SK-N-SH (cell line): Measurements from ENCODE around the gene SMAD5. TPM values are rescaled to one million over a fixed set of nuclear protein-coding genes. Genes with fewer than 3 reads are reported as not detected.

Source experiments
- CTCF ChIA-PET: fragments of 300-600, 350-600 bp; formaldehyde crosslinking; extraction: SDS; loops from one replicate; lab custom pipeline; 2021; lab: Yijun Ruan, JAX
- POLR2A ChIA-PET: fragments of 350-600 bp; sonication (Branson Sonifier 250); formaldehyde crosslinking; extraction: SDS; loops from one replicate; lab custom pipeline; 2020; ENCODE audit warnings: antibody characterized with exemption, inconsistent platforms; lab: Yijun Ruan, JAX
- DNase-seq: peaks from one replicate; pipeline ENCODE4 v3.0.0; 2012
- H2AFZ ChIP-seq: fragments of 200-600 bp; sonication (generic); 2 replicates; pipeline ENCODE4 v1.8.1; 2016; ENCODE audit warnings: antibody characterized with exemption, mild to moderate bottlenecking, low read depth
- H3F3A ChIP-seq: fragments of 200-600 bp; sonication (generic); replicated peaks from 2 replicates; pipeline ENCODE3; 2016; ENCODE audit warnings: antibody characterized with exemption, mild to moderate bottlenecking; ENCODE audit not compliant: insufficient read depth
- H3K27ac ChIP-seq, 2 experiments: fragments of 200-500 bp in 1 of 2; fragments of 200-600 bp in 1 of 2; sonication (Bioruptor generic) in 1 of 2; sonication (generic), shearing (Covaris generic) in 1 of 2; 2 replicates each; pipeline versions ENCODE4 v1.5.1 to v1.6.1; 2014 to 2016; ENCODE audit warnings: low read depth in 2 of 2, inconsistent platforms in 1 of 2, low read length in 1 of 2, mild to moderate bottlenecking in 1 of 2, mixed read lengths in 1 of 2
- H3K27me3 ChIP-seq: fragments of 200-600 bp; sonication (generic), shearing (Covaris generic); 2 replicates; pipeline ENCODE4 v1.6.1; 2016; ENCODE audit warnings: mixed run types; ENCODE audit not compliant: insufficient read depth
- H3K36me3 ChIP-seq, 2 experiments: fragments of 200-500 bp in 1 of 2; fragments of 200-600 bp in 1 of 2; sonication (Bioruptor generic) in 1 of 2; sonication (generic) in 1 of 2; replicated peaks in 1 of 2; 2 replicates each; pipeline versions ENCODE3 to v1.5.1; 2014 to 2016; ENCODE audit warnings: low read length in 1 of 2, mild to moderate bottlenecking in 1 of 2; ENCODE audit not compliant: insufficient read depth in 2 of 2, control insufficient read depth in 1 of 2
- H3K4me1 ChIP-seq, 2 experiments: fragments of 200-500 bp in 1 of 2; fragments of 200-600 bp in 1 of 2; sonication (Bioruptor generic) in 1 of 2; sonication (generic), shearing (Covaris generic) in 1 of 2; 2 replicates each; pipeline versions ENCODE4 v1.5.1 to v1.6.1; 2014 to 2016; ENCODE audit warnings: low read depth in 1 of 2, low read length in 1 of 2, mixed run types in 1 of 2; ENCODE audit not compliant: insufficient read depth in 2 of 2, control insufficient read depth in 1 of 2
- H3K4me2 ChIP-seq: fragments of 200-600 bp; sonication (generic), shearing (Covaris generic); 2 replicates; pipeline ENCODE4 v1.6.1; 2017; ENCODE audit warnings: mixed run types
- H3K4me3 ChIP-seq, 2 experiments: fragments of 200-500 bp in 1 of 2; fragments of 200-600 bp in 1 of 2; sonication (Bioruptor generic) in 1 of 2; sonication (generic), shearing (Covaris generic) in 1 of 2; 2 replicates each; pipeline versions ENCODE4 v1.5.1 to v1.8.1; 2014 to 2016; ENCODE audit warnings: low read depth in 2 of 2, inconsistent platforms in 1 of 2, low read length in 1 of 2, mild to moderate bottlenecking in 1 of 2, mixed read lengths in 1 of 2, moderate library complexity in 1 of 2
- H3K79me2 ChIP-seq: fragments of 200-600 bp; sonication (generic); 2 replicates; pipeline ENCODE4 v1.8.1; 2017; ENCODE audit warnings: mild to moderate bottlenecking; ENCODE audit not compliant: insufficient read depth
- H3K9ac ChIP-seq: fragments of 200-600 bp; sonication (generic); 2 replicates; pipeline ENCODE4 v1.6.1; 2017; ENCODE audit warnings: mixed run types
- H3K9me2 ChIP-seq: fragments of 200-600 bp; sonication (generic); 2 replicates; pipeline ENCODE4 v1.6.1; 2017; ENCODE audit warnings: mixed run types
- H3K9me3 ChIP-seq: fragments of 200-600 bp; sonication (generic); 2 replicates; pipeline ENCODE4 v1.6.1; 2017; ENCODE audit warnings: mixed run types, mild to moderate bottlenecking, moderate library complexity
- H4K20me1 ChIP-seq: fragments of 200-600 bp; sonication (generic); 2 replicates; pipeline ENCODE4 v1.6.1; 2017; ENCODE audit warnings: mild to moderate bottlenecking, mixed run types; ENCODE audit not compliant: insufficient read depth
- EP300 ChIP-seq, 2 experiments: IDR thresholded peaks; 2 replicates each; pipeline versions ENCODE4 v1.4.0 to v1.6.1; 2012; ENCODE audit warnings: borderline replicate concordance in 1 of 2, low read depth in 1 of 2, low read length in 1 of 2
- FOSL2 ChIP-seq: IDR thresholded peaks from 2 replicates; pipeline ENCODE4 v1.4.0; 2012; ENCODE audit warnings: low read depth, mild to moderate bottlenecking, moderate library complexity, borderline replicate concordance
- FOXM1 ChIP-seq: IDR thresholded peaks from 2 replicates; pipeline ENCODE4 v1.4.0; 2012; ENCODE audit warnings: low read depth, mild to moderate bottlenecking
- MEF2A ChIP-seq: IDR thresholded peaks from 2 replicates; pipeline ENCODE4 v1.4.0; 2012; ENCODE audit warnings: low read depth, borderline replicate concordance
- MXI1 ChIP-seq: IDR thresholded peaks from 2 replicates; pipeline ENCODE4 v1.6.1; 2012; ENCODE audit warnings: mild to moderate bottlenecking, low read depth, low read length, improper control_type of control experiment
- RAD21 ChIP-seq: IDR thresholded peaks from 2 replicates; pipeline ENCODE4 v1.6.1; 2012; ENCODE audit warnings: mild to moderate bottlenecking, low read length
- WGBS: methylation state at CpG from one replicate; pipeline ENCODE4 v1.1.6; 2017; ENCODE audit warnings: low lambda C conversion rate; 5-methylcytosine and 5-hydroxymethylcytosine counted together
- polyA plus RNA-seq, 3 experiments: library from polyadenylated mRNA; depleted of rRNA; stranded (reverse); fragments of >200 nt; gene quantifications; 2 replicates each; pipeline ENCODE4 v1.2.3, GENCODE V29; 2012
- TF ChIP-seq, protein P1 (sequence below): IDR thresholded peaks from 2 replicates; pipeline ENCODE4; 2012
- TF ChIP-seq, protein P2 (sequence below): IDR thresholded peaks from 2 replicates; pipeline ENCODE4 v1.4.0; 2012; ENCODE audit warnings: low read depth, borderline replicate concordance
- TF ChIP-seq, protein P3 (sequence below): IDR thresholded peaks from 2 replicates; pipeline ENCODE4 v1.4.0; 2012; ENCODE audit warnings: low read depth

Gene SMAD5
- polyA plus RNA-seq, 1 of the 3 experiments (the other 2 are of a cell fraction), result 26.9 TPM

DNA sequence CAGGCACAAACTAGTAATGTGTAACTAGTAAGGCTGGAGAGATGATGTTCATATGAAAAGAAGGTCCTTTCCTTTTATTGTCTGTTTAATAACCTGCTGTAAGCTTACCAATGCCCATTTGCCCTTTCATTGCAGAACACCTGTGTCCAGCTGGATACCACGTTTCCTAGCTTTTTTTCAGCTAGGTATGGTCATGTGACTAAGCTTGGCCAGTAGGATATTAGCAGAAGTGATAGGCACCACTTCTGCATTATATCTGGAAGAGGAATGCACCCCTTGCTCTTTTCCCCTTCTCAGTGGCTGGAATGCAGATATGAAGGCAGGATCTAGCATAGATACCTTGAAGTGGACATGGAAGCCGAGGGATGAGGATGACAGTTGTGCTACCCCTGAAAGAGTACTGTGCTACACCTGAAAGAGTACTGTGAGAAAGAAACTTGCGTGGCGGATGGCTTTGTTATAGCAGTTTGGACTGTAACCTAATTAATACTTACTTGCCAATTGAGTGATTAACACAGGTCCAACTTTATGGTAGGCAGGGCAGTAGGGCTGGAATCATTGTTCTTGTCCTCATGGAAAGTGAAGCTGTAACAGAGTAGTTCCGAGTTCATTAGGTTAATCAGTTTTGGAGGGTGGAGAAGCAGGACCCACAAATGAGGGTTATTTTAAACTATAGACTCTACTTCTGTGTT is 53.5 kb downstream of the SMAD5 start:
- WGBS, result over 99% methylated on average over 5 of the region's 5 CpGs
- ChIA-PET POLR2A (no interaction called here), CTCF (interaction anchor here (1.1 kb wide), 2 partner anchors 13 to 26 kb away, joined by 4 to 6 read pairs; no protein-coding TSS in a partner anchor)

DNA sequence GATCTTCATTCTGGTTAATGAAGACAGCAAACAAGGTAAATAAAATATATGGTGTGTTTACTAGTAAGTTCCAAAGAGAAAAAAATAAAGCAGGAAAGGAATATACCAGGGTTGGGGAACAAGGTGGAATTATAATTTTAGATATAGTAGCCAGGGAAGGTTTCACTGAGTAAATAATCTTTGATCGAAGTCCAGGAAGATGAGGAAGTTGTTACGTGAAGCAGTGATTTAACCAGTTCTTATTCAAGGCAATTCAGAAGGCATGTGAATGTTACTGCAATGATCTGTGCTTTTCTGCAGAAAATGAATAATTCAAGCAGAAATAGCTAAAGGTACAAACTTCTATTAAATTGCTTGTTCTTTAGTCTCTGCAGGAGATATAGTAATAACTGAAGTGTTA is 54.2 kb downstream of the SMAD5 start:
- H3K4me3 ChIP-seq, result no peak overlapping the region
- no peaks in the 10 kb centered on the region for H3K9me3 ChIP-seq
- H3K4me2 ChIP-seq, result no peak overlapping the region
- CTCF ChIA-PET, result interaction anchor here (1.1 to 1.6 kb wide), 2 partner anchors 25 to 242 kb away, joined by 3 to 6 read pairs; no protein-coding TSS in a partner anchor
- H3K9ac ChIP-seq, result no peak overlapping the region
- H4K20me1 ChIP-seq, result no peaks in the 10 kb centered on the region
- H3K36me3 ChIP-seq, result peaks cover 14 to 35% of the 10 kb centered on the region in 2 experiments
- WGBS, result 95% methylated on average over 2 of the region's 2 CpGs
- no peak overlapping the region for H2AFZ ChIP-seq
- no peaks in the 10 kb centered on the region for H3K79me2 ChIP-seq
- peaks cover 0 to under 1% of the 10 kb centered on the region in 2 experiments; a peak in 1 of 4 replicates for H3K4me1 ChIP-seq
- peaks cover 5% of the 10 kb centered on the region for H3F3A ChIP-seq
- POLR2A ChIA-PET, result no interaction called here
- no peak for DNase-seq
- H3K27ac ChIP-seq, result no peak overlapping the region
- TF ChIP-seq, protein P1, sequence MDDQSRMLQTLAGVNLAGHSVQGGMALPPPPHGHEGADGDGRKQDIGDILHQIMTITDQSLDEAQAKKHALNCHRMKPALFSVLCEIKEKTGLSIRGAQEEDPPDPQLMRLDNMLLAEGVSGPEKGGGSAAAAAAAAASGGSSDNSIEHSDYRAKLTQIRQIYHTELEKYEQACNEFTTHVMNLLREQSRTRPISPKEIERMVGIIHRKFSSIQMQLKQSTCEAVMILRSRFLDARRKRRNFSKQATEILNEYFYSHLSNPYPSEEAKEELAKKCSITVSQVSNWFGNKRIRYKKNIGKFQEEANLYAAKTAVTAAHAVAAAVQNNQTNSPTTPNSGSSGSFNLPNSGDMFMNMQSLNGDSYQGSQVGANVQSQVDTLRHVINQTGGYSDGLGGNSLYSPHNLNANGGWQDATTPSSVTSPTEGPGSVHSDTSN, result no peak
- TF ChIP-seq MEF2A (no peak), EP300 (IDR thresholded peaks at IDR 0.05; ENCODE audit: borderline replicate concordance in 1 of 2, low read depth in 1 of 2, low read length in 1 of 2) (no peak), FOSL2 (no peak)
- TF ChIP-seq, protein P2, sequence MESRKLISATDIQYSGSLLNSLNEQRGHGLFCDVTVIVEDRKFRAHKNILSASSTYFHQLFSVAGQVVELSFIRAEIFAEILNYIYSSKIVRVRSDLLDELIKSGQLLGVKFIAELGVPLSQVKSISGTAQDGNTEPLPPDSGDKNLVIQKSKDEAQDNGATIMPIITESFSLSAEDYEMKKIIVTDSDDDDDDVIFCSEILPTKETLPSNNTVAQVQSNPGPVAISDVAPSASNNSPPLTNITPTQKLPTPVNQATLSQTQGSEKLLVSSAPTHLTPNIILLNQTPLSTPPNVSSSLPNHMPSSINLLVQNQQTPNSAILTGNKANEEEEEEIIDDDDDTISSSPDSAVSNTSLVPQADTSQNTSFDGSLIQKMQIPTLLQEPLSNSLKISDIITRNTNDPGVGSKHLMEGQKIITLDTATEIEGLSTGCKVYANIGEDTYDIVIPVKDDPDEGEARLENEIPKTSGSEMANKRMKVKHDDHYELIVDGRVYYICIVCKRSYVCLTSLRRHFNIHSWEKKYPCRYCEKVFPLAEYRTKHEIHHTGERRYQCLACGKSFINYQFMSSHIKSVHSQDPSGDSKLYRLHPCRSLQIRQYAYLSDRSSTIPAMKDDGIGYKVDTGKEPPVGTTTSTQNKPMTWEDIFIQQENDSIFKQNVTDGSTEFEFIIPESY, result no peak
- TF ChIP-seq, protein P3, sequence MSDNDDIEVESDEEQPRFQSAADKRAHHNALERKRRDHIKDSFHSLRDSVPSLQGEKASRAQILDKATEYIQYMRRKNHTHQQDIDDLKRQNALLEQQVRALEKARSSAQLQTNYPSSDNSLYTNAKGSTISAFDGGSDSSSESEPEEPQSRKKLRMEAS, result no peak
- TF ChIP-seq, all 33 proteins: peak for 0
- H3K27me3 ChIP-seq, result peaks cover 8% of the 10 kb centered on the region; the same call in 1 of the 2 replicates
- H3K9me2 ChIP-seq, result no peaks in the 10 kb centered on the region

More for the DNA sequence above, 53.5 kb downstream of the SMAD5 start:
- H3K4me2 ChIP-seq, result no peak overlapping the region
- no peak overlapping the region for H3K4me3 ChIP-seq
- no peaks in the 10 kb centered on the region for H3K4me1 ChIP-seq
- H3K79me2 ChIP-seq, result no peaks in the 10 kb centered on the region
- H3K27ac ChIP-seq, result no peak overlapping the region
- no peak overlapping the region for H2AFZ ChIP-seq
- no peak for DNase-seq
- H3K9me2 ChIP-seq, result no peaks in the 10 kb centered on the region
- TF ChIP-seq MXI1 (no peak), RAD21 (no peak), FOXM1 (no peak)
- TF ChIP-seq, all 33 proteins: peak for 0
- H3K36me3 ChIP-seq, result peaks cover 19 to 42% of the 10 kb centered on the region in 2 experiments
- H4K20me1 ChIP-seq, result no peaks in the 10 kb centered on the region
- H3K9me3 ChIP-seq, result no peaks in the 10 kb centered on the region
- H3F3A ChIP-seq, result peaks cover 5% of the 10 kb centered on the region
- H3K9ac ChIP-seq, result no peak overlapping the region
- H3K27me3 ChIP-seq, result peaks cover 1% of the 10 kb centered on the region; the same call in 1 of the 2 replicates
